Keratinocyte (primary cell): ENCODE measurements around the gene MARK1. TPM values are rescaled to one million over a fixed set of nuclear protein-coding genes. Genes with fewer than 3 reads are reported as not detected.

Experiments used
- DNase-seq: peaks from one replicate; pipeline ENCODE4 v3.0.0-alpha.2; 2011; ENCODE audit warnings: low read depth, missing footprints, low spot score
- FAIRE-seq: peaks from 2 replicates; lab custom pipeline; 2011; peaks lifted over from hg19 to GRCh38; lab: Jason Lieb, UNC
- H2AFZ ChIP-seq: 2 replicates; pipeline ENCODE4 v1.6.0; 2012; ENCODE audit warnings: low read length, control low read depth, inconsistent platforms; ENCODE audit not compliant: control insufficient read depth
- H3K27ac ChIP-seq: 2 replicates; pipeline ENCODE4 v1.5.1; 2011; ENCODE audit warnings: low read length; ENCODE audit not compliant: control insufficient read depth, insufficient read depth
- H3K27me3 ChIP-seq: 3 replicates; pipeline ENCODE4 v1.6.0; 2011; ENCODE audit warnings: low read length; ENCODE audit not compliant: control insufficient read depth, insufficient read depth; ENCODE audit errors: extremely low read depth
- H3K36me3 ChIP-seq, 2 experiments: 2 replicates in 1 of 2; 3 replicates in 1 of 2; pipeline ENCODE4 v1.5.1; 2011; ENCODE audit warnings: low read length in 2 of 2, mild to moderate bottlenecking in 1 of 2; ENCODE audit not compliant: control insufficient read depth in 2 of 2, insufficient read depth in 2 of 2; ENCODE audit errors: extremely low read depth in 1 of 2
- H3K4me1 ChIP-seq: 3 replicates; pipeline ENCODE4 v1.5.1; 2011; ENCODE audit warnings: low read length; ENCODE audit not compliant: control insufficient read depth, insufficient read depth; ENCODE audit errors: extremely low read depth
- H3K4me2 ChIP-seq: 3 replicates; pipeline ENCODE4 v1.6.0; 2011; ENCODE audit warnings: low read depth, low read length; ENCODE audit not compliant: control insufficient read depth, insufficient read depth; ENCODE audit errors: extremely low read depth
- H3K4me3 ChIP-seq, 3 experiments: fragments of 200-600 bp in 1 of 3; sonication (generic) in 1 of 3; 2 replicates in 2 of 3; 3 replicates in 1 of 3; pipeline ENCODE4 v1.5.1; 2011 to 2016; ENCODE audit warnings: low read length in 3 of 3, mild to moderate bottlenecking in 3 of 3, control low read depth in 2 of 3, inconsistent platforms in 1 of 3, low read depth in 1 of 3, mixed read lengths in 1 of 3, mixed run types in 1 of 3, moderate library complexity in 1 of 3; ENCODE audit not compliant: control insufficient read depth in 2 of 3, insufficient read depth in 2 of 3; ENCODE audit errors: extremely low read depth in 1 of 3
- H3K79me2 ChIP-seq: 2 replicates; pipeline ENCODE4 v1.6.0; 2012; ENCODE audit warnings: low read length; ENCODE audit not compliant: control insufficient read depth, insufficient read depth
- H3K9ac ChIP-seq: 3 replicates; pipeline ENCODE4 v1.6.0; 2011; ENCODE audit warnings: low read length; ENCODE audit not compliant: control insufficient read depth, insufficient read depth; ENCODE audit errors: extremely low read depth
- H3K9me1 ChIP-seq: 3 replicates; pipeline ENCODE4 v1.6.0; 2011; ENCODE audit warnings: low read length; ENCODE audit not compliant: control insufficient read depth, insufficient read depth; ENCODE audit errors: extremely low read depth
- H3K9me3 ChIP-seq: 2 replicates; pipeline ENCODE4 v1.5.1; 2012; ENCODE audit warnings: low read depth, low read length; ENCODE audit not compliant: control insufficient read depth
- H4K20me1 ChIP-seq: 3 replicates; pipeline ENCODE4 v1.6.0; 2011; ENCODE audit warnings: low read length; ENCODE audit not compliant: control insufficient read depth, insufficient read depth; ENCODE audit errors: extremely low read depth
- EZH2 ChIP-seq: IDR thresholded peaks from one replicate; pipeline ENCODE4 v1.6.1; 2012; ENCODE audit warnings: inconsistent platforms, mild to moderate bottlenecking, low read length, moderate library complexity
- dilution Hi-C: fragments of 300-500 bp; cut with MboI; formaldehyde crosslinking; loops from one replicate; pipeline ENCODE4 v1.7.0; 2020; ENCODE audit warnings: low sequenced_read_pairs; ENCODE audit not compliant: extremely low pct_ligation_motif_present
- polyA plus RNA-seq, 5 experiments: library from polyadenylated mRNA; depleted of rRNA in 3 of 5; stranded (reverse) in 3 of 5; stranded (forward) in 1 of 5; unstranded in 1 of 5; fragments of >200 nt; gene quantifications; 1 replicate in 1 of 5; 2 replicates in 3 of 5; 3 replicates in 1 of 5; pipeline versions ENCODE4 v1.2.1 to v1.2.3, GENCODE V29; 2011 to 2012; ENCODE audit warnings: missing spikeins in 2 of 5, low read depth in 1 of 5, low replicate concordance in 1 of 5
- TF ChIP-seq, protein P1 (sequence below), 3 experiments: IDR thresholded peaks in 1 of 3; conservative IDR thresholded peaks in 1 of 3; optimal IDR thresholded peaks in 1 of 3; 2 replicates in 2 of 3; 3 replicates in 1 of 3; pipeline versions ENCODE3 to v1.5.1; 2011; ENCODE audit warnings: low read length in 3 of 3, mild to moderate bottlenecking in 3 of 3, moderate library complexity in 2 of 3, control low read depth in 1 of 3, inconsistent platforms in 1 of 3; ENCODE audit not compliant: insufficient read depth in 2 of 3; ENCODE audit errors: extremely low read depth in 1 of 3

MARK1 gene
- polyA plus RNA-seq, 1 donor (not counting 4 experiments of a cell fraction or from before 2014, with no cell fraction given): 8.4 TPM

GRCh38 chr1:220707160-220707559 lies 179.2 kb downstream of the MARK1 start:
- H3K79me2 ChIP-seq: no peaks in the 10 kb centered on the region
- no peaks in the 10 kb centered on the region for H4K20me1 ChIP-seq
- H3K4me1 ChIP-seq: no peaks in the 10 kb centered on the region
- H3K9me3 ChIP-seq: no peaks in the 10 kb centered on the region
- no peak overlapping the region for H2AFZ ChIP-seq
- FAIRE-seq (no peak), DNase-seq (no peak)
- H3K4me3 ChIP-seq: no peak overlapping the region
- peaks cover under 1% of the 10 kb centered on the region for H3K27me3 ChIP-seq
- no peaks in the 10 kb centered on the region for H3K9me1 ChIP-seq
- dilution Hi-C loops: no loop called here
- no peak overlapping the region for H3K4me2 ChIP-seq
- TF ChIP-seq EZH2: no peak
- TF ChIP-seq, protein P1, sequence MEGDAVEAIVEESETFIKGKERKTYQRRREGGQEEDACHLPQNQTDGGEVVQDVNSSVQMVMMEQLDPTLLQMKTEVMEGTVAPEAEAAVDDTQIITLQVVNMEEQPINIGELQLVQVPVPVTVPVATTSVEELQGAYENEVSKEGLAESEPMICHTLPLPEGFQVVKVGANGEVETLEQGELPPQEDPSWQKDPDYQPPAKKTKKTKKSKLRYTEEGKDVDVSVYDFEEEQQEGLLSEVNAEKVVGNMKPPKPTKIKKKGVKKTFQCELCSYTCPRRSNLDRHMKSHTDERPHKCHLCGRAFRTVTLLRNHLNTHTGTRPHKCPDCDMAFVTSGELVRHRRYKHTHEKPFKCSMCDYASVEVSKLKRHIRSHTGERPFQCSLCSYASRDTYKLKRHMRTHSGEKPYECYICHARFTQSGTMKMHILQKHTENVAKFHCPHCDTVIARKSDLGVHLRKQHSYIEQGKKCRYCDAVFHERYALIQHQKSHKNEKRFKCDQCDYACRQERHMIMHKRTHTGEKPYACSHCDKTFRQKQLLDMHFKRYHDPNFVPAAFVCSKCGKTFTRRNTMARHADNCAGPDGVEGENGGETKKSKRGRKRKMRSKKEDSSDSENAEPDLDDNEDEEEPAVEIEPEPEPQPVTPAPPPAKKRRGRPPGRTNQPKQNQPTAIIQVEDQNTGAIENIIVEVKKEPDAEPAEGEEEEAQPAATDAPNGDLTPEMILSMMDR (optimal IDR thresholded peaks at IDR 0.05 in 1 of 3, IDR thresholded peaks at IDR 0.05 in 1 of 3, conservative IDR thresholded peaks at IDR 0.05 in 1 of 3; ENCODE audit: extremely low read depth in 1 of 3, insufficient read depth in 2 of 3, low read length in 3 of 3): no peak
- H3K27ac ChIP-seq: no peak overlapping the region
- no peak overlapping the region for H3K9ac ChIP-seq
- H3K36me3 ChIP-seq: no peaks in the 10 kb centered on the region

DNA sequence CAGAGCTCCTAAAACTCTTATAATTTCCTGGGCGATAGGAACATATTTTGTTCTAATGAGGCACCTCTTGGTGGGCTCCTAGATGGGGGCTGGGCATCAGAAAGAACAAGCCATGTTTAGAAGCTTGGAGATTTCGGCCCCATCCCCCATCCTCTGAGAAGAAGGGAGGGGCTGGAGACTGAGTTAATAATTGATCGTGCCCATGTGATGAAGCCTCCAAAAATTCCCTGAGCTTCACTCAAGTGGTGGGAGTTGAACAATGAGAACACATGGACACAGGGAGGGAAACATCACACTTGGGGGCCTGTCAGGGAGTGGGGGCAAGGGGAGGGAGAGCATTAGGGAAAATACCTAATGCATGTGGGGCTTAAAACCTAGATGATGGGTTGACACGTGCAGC lies 180.3 kb downstream of the MARK1 start:
- Histone ChIP-seq H3K4me2 (no peak overlapping the region), H3K79me2 (no peaks in the 10 kb centered on the region), H4K20me1 (no peaks in the 10 kb centered on the region), H3K36me3 (no peaks in the 10 kb centered on the region), H3K4me3 (no peak overlapping the region), H3K4me1 (no peaks in the 10 kb centered on the region), H3K27ac (no peak overlapping the region), H3K9me3 (no peaks in the 10 kb centered on the region), H3K27me3 (no peaks in the 10 kb centered on the region), H3K9me1 (no peaks in the 10 kb centered on the region), H2AFZ (no peak overlapping the region), H3K9ac (no peak overlapping the region)
- no peak for TF ChIP-seq EZH2
- TF ChIP-seq, protein P1 (optimal IDR thresholded peaks at IDR 0.05 in 1 of 3, IDR thresholded peaks at IDR 0.05 in 1 of 3, conservative IDR thresholded peaks at IDR 0.05 in 1 of 3; ENCODE audit: extremely low read depth in 1 of 3, insufficient read depth in 2 of 3, low read length in 3 of 3): no peak
- FAIRE-seq: no peak
- dilution Hi-C loops: no loop called here
- DNase-seq: no peak
